Fibroblast of lung (primary cell): ENCODE results near the gene NOB1.

Experiments
- EZH2 ChIP-seq: IDR thresholded peaks from 2 replicates; pipeline ENCODE4 v1.5.1; 2012; ENCODE audit warnings: low read length, control low read depth, mild to moderate bottlenecking; ENCODE audit errors: missing control alignments
- TF ChIP-seq, protein P1 (sequence below), 2 donors: IDR thresholded peaks in 1 of 2; conservative IDR thresholded peaks in 1 of 2; 1 replicate in 1 of 2; 2 replicates in 1 of 2; pipeline ENCODE4 v1.5.1; 2011 to 2012; ENCODE audit warnings: low read length in 2 of 2, control low read depth in 1 of 2, inconsistent platforms in 1 of 2, low read depth in 1 of 2, mild to moderate bottlenecking in 1 of 2

DNA sequence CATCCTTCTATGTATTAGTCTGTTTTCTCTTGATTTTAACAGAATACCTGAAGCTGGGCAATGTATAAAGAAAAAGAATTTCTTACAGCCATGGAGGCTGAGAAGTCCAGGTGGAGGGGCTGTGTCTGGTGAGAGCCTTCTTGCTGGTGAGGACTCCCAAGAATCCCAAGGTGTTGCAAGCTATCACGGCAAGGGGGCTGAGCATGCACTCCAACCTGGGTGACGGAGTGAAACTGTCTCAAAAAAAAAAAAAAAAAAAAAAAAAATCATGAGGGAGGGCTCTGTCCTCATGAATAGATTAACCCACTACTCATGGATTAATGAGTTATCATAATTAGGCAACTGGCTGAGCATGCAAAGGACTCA, 47.8 kb downstream of the NOB1 start:
- TF ChIP-seq, protein P1, sequence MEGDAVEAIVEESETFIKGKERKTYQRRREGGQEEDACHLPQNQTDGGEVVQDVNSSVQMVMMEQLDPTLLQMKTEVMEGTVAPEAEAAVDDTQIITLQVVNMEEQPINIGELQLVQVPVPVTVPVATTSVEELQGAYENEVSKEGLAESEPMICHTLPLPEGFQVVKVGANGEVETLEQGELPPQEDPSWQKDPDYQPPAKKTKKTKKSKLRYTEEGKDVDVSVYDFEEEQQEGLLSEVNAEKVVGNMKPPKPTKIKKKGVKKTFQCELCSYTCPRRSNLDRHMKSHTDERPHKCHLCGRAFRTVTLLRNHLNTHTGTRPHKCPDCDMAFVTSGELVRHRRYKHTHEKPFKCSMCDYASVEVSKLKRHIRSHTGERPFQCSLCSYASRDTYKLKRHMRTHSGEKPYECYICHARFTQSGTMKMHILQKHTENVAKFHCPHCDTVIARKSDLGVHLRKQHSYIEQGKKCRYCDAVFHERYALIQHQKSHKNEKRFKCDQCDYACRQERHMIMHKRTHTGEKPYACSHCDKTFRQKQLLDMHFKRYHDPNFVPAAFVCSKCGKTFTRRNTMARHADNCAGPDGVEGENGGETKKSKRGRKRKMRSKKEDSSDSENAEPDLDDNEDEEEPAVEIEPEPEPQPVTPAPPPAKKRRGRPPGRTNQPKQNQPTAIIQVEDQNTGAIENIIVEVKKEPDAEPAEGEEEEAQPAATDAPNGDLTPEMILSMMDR (conservative IDR thresholded peaks at IDR 0.05 in 1 of 2, IDR thresholded peaks at IDR 0.05 in 1 of 2; ENCODE audit: low read depth in 1 of 2, low read length in 2 of 2), result no peak
- no peak for TF ChIP-seq EZH2
